ENCODE data around the gene MUC4.

Gene MUC4

DNA sequence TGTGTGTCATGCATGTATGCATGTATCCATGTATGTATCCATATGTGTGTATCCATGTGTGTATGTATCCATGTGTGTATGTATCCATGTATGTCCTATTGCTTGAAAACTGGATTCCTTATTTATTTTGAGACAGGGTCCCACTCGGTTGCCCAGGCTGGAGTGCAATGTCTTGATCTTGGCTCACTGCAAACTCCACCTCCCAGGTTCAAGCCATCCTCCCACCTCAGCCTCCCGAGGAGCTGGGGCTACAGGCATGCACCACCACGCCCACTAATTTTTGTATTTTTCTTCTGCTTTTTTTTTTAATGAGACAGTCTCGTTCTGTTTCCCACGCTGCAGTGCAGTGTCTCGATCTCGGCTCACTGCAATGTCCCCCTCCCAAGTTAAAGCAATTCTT is 56.8 kb downstream of the MUC4 start:
- no peak overlapping the region for H3K4me3 ChIP-seq (ENCODE audit: low read depth, low read length)
- no peak for DNase-seq (ENCODE audit: low read depth, low spot score)
- in situ Hi-C loops (cut with HindIII; ENCODE audit: low sequenced_read_pairs): no loop called here
- TF ChIP-seq CTCF (IDR thresholded peaks at IDR 0.05; ENCODE audit: low read depth, low read length): no peak

- no peak for DNase-seq (ENCODE audit: low read depth, low spot score)
- no peak overlapping the region for H3K4me3 ChIP-seq (ENCODE audit: low read depth, low read length)
- in situ Hi-C loops (cut with HindIII; ENCODE audit: low sequenced_read_pairs): no loop called here
- no peak for TF ChIP-seq CTCF (IDR thresholded peaks at IDR 0.05; ENCODE audit: low read depth, low read length)
Observed at GRCh38 chr3:195754141-195754540, 57.6 kb downstream of the MUC4 start.

GRCh38 chr3:195753581-195753980 is 58.1 kb downstream of the MUC4 start:
- TF ChIP-seq CTCF (IDR thresholded peaks at IDR 0.05; ENCODE audit: low read depth, low read length): no peak
- in situ Hi-C loops (cut with HindIII; ENCODE audit: low sequenced_read_pairs): no loop called here
- no peak for DNase-seq (ENCODE audit: low read depth, low spot score)
- no peak overlapping the region for H3K4me3 ChIP-seq (ENCODE audit: low read depth, low read length)

GRCh38 chr3:195752546-195753331 is 59.0 kb downstream of the MUC4 start:
- H3K4me3 ChIP-seq (ENCODE audit: low read depth, low read length): no peak overlapping the region
- TF ChIP-seq CTCF (IDR thresholded peaks at IDR 0.05; ENCODE audit: low read depth, low read length): no peak
- DNase-seq (ENCODE audit: low read depth, low spot score): no peak
- in situ Hi-C loops (cut with HindIII; ENCODE audit: low sequenced_read_pairs): no loop called here

GRCh38 chr3:195752066-195752465 is 59.7 kb downstream of the MUC4 start:
- no peak overlapping the region for H3K4me3 ChIP-seq (ENCODE audit: low read depth, low read length)
- no peak for TF ChIP-seq CTCF (IDR thresholded peaks at IDR 0.05; ENCODE audit: low read depth, low read length)
- in situ Hi-C loops (cut with HindIII; ENCODE audit: low sequenced_read_pairs): no loop called here
- no peak for DNase-seq (ENCODE audit: low read depth, low spot score)

DNA sequence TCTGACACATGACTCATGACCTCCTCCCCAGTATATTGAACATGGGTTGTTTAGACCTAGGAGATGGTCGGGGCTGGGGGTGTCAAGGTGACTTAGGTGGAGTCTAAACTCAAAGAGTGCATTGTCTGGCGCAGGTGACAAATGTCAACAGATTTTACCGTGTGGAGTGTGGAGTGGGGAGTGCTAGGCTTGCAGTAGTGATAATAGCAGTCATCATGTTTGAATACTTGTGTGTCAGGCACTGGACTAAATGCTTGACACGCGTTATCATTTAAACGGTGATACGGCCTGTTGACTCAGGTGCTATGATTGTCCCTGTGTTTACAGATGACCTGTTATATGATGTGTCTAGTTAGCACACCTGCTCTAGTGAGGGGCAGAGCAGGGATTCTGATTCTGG is 60.2 kb downstream of the MUC4 start:
- in situ Hi-C loops (cut with HindIII; ENCODE audit: low sequenced_read_pairs): no loop called here
- no peak for TF ChIP-seq CTCF (IDR thresholded peaks at IDR 0.05; ENCODE audit: low read depth, low read length)

More for the DNA sequence above, 60.2 kb downstream of the MUC4 start:
- no peak overlapping the region for H3K4me3 ChIP-seq (ENCODE audit: low read depth, low read length)
- no peak for DNase-seq (ENCODE audit: low read depth, low spot score)

Data from astrocyte of the spinal cord (primary cell).